ENCODE data around the gene LRRC43. TPM values are rescaled to one million over a fixed set of nuclear protein-coding genes. Genes with fewer than 3 reads are reported as not detected.

LRRC43 gene
- total RNA-seq, 5 donors from 2014 or later (not counting 1 experiment from before 2014, with no cell fraction given), result 0.44 to 0.66 TPM; not detected in 3

DNA sequence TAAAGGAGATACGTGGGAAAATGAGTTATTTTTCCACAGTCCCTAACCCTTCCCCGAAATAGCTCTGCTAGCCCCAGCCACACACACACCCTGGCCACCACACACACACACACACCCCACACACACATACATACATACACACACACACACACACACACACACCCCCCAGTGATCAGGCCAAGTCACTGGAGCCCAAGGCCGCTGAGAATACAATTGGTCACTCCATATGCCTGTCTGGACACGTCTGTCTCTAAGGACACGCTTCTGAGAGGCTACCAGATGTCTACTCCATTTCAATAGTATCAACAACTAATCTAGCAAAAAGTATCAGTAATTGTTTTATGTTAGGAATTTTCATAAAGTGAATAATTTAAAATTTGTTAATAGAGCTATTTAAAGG is 55.9 kb downstream of the LRRC43 start:
- Histone ChIP-seq H3K36me3 (ENCODE audit: control insufficient read depth in 2 of 2, extremely low read depth in 1 of 2, insufficient read depth in 1 of 2, low read length in 1 of 2) (peaks cover 7 to 63% of the 10 kb centered on the region in 2 donors), H3K4me1 (ENCODE audit: control insufficient read depth in 1 of 2, extremely low read depth in 1 of 2, insufficient read depth in 2 of 2, low read length in 2 of 2) (peaks cover 5 to 12% of the 10 kb centered on the region in 2 experiments), H3K9me3 (no peaks in the 10 kb centered on the region), H3K27me3 (replicated peaks in 1 of 2; ENCODE audit: control insufficient read depth in 2 of 2, extremely low read depth in 1 of 2, insufficient read depth in 2 of 2, low read length in 1 of 2) (no peaks in the 10 kb centered on the region), H3K4me3 (ENCODE audit: control insufficient read depth in 1 of 2, extremely low read depth in 1 of 2, low read length in 1 of 2) (no peak overlapping the region), H3K27ac (ENCODE audit: low read length) (no peak overlapping the region)
- ChIA-PET POLR2A (interaction anchor here in 1 of 2 donors (0.7 kb wide), 1 partner anchor 15 kb away, joined by 5 read pairs; no protein-coding TSS in a partner anchor), CTCF (interaction anchor here in 1 of 2 donors (0.7 to 1.1 kb wide), 2 partner anchors 28 to 892 kb away, joined by 3 read pairs; no protein-coding TSS in a partner anchor)
- H3K27ac Mint-ChIP-seq, result no peak overlapping the region
- H3K4me1 Mint-ChIP-seq, result peaks cover 9 to 21% (median 19%) of the 10 kb centered on the region in 3 donors
- peaks cover 49% of the 10 kb centered on the region for H3K36me3 Mint-ChIP-seq
- no peaks in the 10 kb centered on the region for H3K9me3 Mint-ChIP-seq
- H3K4me3 Mint-ChIP-seq, result no peak overlapping the region
- H3K27me3 Mint-ChIP-seq, result no peaks in the 10 kb centered on the region
- no peak for DNase-seq
- 100% methylated on average over 1 of the region's 5 CpGs for WGBS (ENCODE audit: insufficient coverage)
- ATAC-seq (replicated peaks in 1 of 4), result no peak

DNA sequence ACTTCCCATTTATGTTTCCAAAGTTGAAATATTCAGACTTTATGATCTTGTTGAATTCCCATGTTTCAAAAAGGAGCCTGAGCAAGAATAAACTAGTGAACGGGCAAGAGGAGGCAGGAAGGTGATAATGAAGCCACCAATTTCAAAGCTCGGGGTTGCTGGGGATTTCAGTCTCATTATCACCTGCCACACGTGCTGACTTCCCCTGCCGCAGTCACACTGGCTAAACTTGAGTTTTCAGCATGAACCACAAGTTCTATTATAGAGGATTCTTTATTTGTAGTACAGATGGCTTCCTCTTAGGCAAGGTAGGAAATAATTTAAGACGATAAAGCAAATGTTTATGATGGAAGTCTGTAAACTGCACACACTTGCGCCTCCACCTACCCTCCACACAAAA is 61.0 kb downstream of the LRRC43 start:
- peak overlapping the region in 1 of 2 donors; percentile 49 for H3K4me3 ChIP-seq (ENCODE audit: control insufficient read depth in 1 of 2, extremely low read depth in 1 of 2, low read length in 1 of 2)

DNA sequence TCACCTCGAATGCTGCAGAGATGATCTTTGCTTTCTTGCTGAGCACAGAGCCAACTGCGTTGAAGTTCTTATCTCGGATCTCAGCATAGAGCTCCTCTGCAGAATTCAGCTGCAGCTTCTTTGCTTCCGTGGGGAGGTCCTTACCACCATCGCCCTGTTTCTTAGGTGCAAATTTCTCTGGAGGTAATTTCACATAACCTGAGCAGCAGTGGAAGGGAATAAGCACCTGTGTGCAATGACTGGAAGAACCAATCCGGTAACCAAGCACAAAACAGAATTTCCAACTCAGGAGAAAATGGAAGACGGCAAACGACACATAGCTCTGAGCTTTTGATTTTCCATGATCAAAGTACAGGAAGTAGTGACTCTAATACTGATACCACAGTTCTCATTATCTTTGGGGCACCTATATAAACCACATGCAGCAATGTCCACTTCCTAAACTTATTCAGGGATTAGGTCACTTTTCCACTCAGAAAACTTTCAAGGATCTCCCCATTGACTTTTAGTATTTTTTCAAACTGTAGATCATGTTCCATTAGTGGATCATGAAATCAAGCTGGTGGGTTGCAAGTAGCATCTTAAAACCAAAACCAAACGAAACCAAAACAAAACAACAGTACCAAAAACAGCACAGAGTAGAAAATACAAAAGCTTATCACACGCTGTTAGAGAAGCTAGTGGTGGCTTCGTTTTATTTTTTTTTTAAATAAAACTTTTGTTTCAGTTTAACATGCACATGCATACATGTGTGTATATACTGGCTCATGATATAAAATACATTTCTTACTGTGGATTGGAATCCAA is 61.8 kb downstream of the LRRC43 start:
- Mint-ChIP-seq H3K27ac (peak overlapping the region; percentile 91 to 93), H3K4me1 (peaks cover 17 to 41% (median 34%) of the 10 kb centered on the region in 3 donors)
- POLR2A ChIA-PET, result interaction anchor here (0.5 to 1.7 kb wide), 11 partner anchors 11 to 1357 kb away, joined by 3 to 18 read pairs (median 3); partner anchors contain the start of gene DIABLO (in 1 of the 2)

More for the DNA sequence above, 61.0 kb downstream of the LRRC43 start:
- H3K27ac ChIP-seq (ENCODE audit: low read length), result peak overlapping the region; percentile 72
- WGBS (ENCODE audit: insufficient coverage), result 18% methylated on average over 1 of the region's 6 CpGs
- H3K9me3 Mint-ChIP-seq, result no peaks in the 10 kb centered on the region
- peak overlapping the region; percentile 76 to 85 (median 82) for H3K4me3 Mint-ChIP-seq
- ATAC-seq (replicated peaks in 1 of 4) (peak; percentile 21 to 46 (median 40)), DNase-seq (peak in 12 of 35 experiments; percentile 4 to 60 (median 18))
- ChIA-PET CTCF (interaction anchor here (0.7 to 2.1 kb wide), 5 partner anchors 8 to 1951 kb away, joined by 3 to 30 read pairs (median 4); partner anchors contain the start of genes RNU4-1 (in 1 of the 2) and VPS33A (in 1 of the 2)), POLR2A (interaction anchor here in 1 of 2 donors (1.7 kb wide), 2 partner anchors 18 to 23 kb away, joined by 13 to 18 read pairs; partner anchors contain the start of gene DIABLO)
- peaks cover 7 to 33% of the 10 kb centered on the region in 2 donors for H3K36me3 ChIP-seq (ENCODE audit: control insufficient read depth in 2 of 2, extremely low read depth in 1 of 2, insufficient read depth in 1 of 2, low read length in 1 of 2)
- no peaks in the 10 kb centered on the region for H3K27me3 Mint-ChIP-seq
- peak overlapping the region; percentile 91 to 93 for H3K27ac Mint-ChIP-seq
- H3K9me3 ChIP-seq, result no peaks in the 10 kb centered on the region
- H3K36me3 Mint-ChIP-seq, result peaks cover 38% of the 10 kb centered on the region
- H3K4me1 ChIP-seq (ENCODE audit: control insufficient read depth in 1 of 2, extremely low read depth in 1 of 2, insufficient read depth in 2 of 2, low read length in 2 of 2), result peaks cover 5 to 26% of the 10 kb centered on the region in 2 experiments
- H3K27me3 ChIP-seq (replicated peaks in 1 of 2; ENCODE audit: control insufficient read depth in 2 of 2, extremely low read depth in 1 of 2, insufficient read depth in 2 of 2, low read length in 1 of 2), result no peaks in the 10 kb centered on the region
- peaks cover 17 to 41% (median 34%) of the 10 kb centered on the region in 3 donors for H3K4me1 Mint-ChIP-seq

DNA sequence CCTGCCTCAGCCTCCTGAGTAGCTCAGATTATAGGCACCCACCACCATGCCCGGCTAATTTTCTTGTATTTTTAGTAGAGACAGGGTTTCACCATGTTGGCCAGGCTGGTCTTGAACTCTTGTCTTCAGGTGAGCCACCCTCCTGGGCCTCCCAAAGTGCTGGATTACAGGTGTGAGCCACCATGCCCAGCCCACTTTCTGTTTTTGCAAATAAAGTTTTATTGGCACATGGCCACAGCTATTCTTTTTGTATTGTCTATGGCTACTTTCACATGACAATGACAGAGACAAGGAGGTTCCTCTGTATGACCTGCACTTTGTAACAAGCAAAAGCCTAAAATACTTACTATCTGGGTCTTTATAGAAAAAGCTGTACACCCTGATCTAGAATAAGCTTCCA is 62.6 kb downstream of the LRRC43 start:
- ATAC-seq (replicated peaks in 1 of 4) (no peak), DNase-seq (no peak)
- Mint-ChIP-seq H3K9me3 (no peaks in the 10 kb centered on the region), H3K27ac (peak overlapping the region; percentile 91 to 93), H3K36me3 (peaks cover 38% of the 10 kb centered on the region), H3K4me3 (peak overlapping the region; percentile 76 to 85 (median 82)), H3K27me3 (no peaks in the 10 kb centered on the region), H3K4me1 (peaks cover 17 to 38% (median 29%) of the 10 kb centered on the region in 3 donors)
- no CpG with 5 or more reads among the region's 1 CpG for WGBS (ENCODE audit: insufficient coverage)
- POLR2A ChIA-PET, result interaction anchor here (0.6 to 1.7 kb wide), 6 partner anchors 20 to 1357 kb away, joined by 3 to 18 read pairs (median 4); partner anchors contain the start of gene DIABLO (in 1 of the 2)
- Histone ChIP-seq H3K27ac (ENCODE audit: low read length) (peak overlapping the region; percentile 72), H3K36me3 (ENCODE audit: control insufficient read depth in 2 of 2, extremely low read depth in 1 of 2, insufficient read depth in 1 of 2, low read length in 1 of 2) (peaks cover 3 to 39% of the 10 kb centered on the region in 2 donors), H3K4me1 (ENCODE audit: control insufficient read depth in 1 of 2, extremely low read depth in 1 of 2, insufficient read depth in 2 of 2, low read length in 2 of 2) (peaks cover 5 to 26% of the 10 kb centered on the region in 2 experiments), H3K4me3 (ENCODE audit: control insufficient read depth in 1 of 2, extremely low read depth in 1 of 2, low read length in 1 of 2) (no peak overlapping the region), H3K9me3 (no peaks in the 10 kb centered on the region), H3K27me3 (replicated peaks in 1 of 2; ENCODE audit: control insufficient read depth in 2 of 2, extremely low read depth in 1 of 2, insufficient read depth in 2 of 2, low read length in 1 of 2) (no peaks in the 10 kb centered on the region)
- CTCF ChIA-PET, result interaction anchor here (0.8 to 2.1 kb wide), 6 partner anchors 15 to 34 kb away, joined by 3 to 30 read pairs (median 4); partner anchors contain the start of genes DIABLO (in 1 of the 2) and VPS33A (in 1 of the 2)

More for the DNA sequence above, 61.8 kb downstream of the LRRC43 start:
- CTCF ChIA-PET, result interaction anchor here (0.5 to 2.1 kb wide), 15 partner anchors 9 to 1952 kb away, joined by 3 to 30 read pairs (median 3); partner anchors contain the start of genes DIABLO (in 1 of the 2), RNU4-1 (in 1 of the 2) and VPS33A (in 1 of the 2)
- no peaks in the 10 kb centered on the region for H3K27me3 Mint-ChIP-seq
- no peaks in the 10 kb centered on the region for H3K9me3 ChIP-seq
- peaks cover 40% of the 10 kb centered on the region for H3K36me3 Mint-ChIP-seq
- peaks cover 5 to 26% of the 10 kb centered on the region in 2 experiments for H3K4me1 ChIP-seq (ENCODE audit: control insufficient read depth in 1 of 2, extremely low read depth in 1 of 2, insufficient read depth in 2 of 2, low read length in 2 of 2)
- H3K36me3 ChIP-seq (ENCODE audit: control insufficient read depth in 2 of 2, extremely low read depth in 1 of 2, insufficient read depth in 1 of 2, low read length in 1 of 2), result peaks cover 7 to 37% of the 10 kb centered on the region in 2 donors
- no peaks in the 10 kb centered on the region for H3K27me3 ChIP-seq (replicated peaks in 1 of 2; ENCODE audit: control insufficient read depth in 2 of 2, extremely low read depth in 1 of 2, insufficient read depth in 2 of 2, low read length in 1 of 2)
- no peaks in the 10 kb centered on the region for H3K9me3 Mint-ChIP-seq
- peak overlapping the region in 1 of 2 donors; percentile 49 for H3K4me3 ChIP-seq (ENCODE audit: control insufficient read depth in 1 of 2, extremely low read depth in 1 of 2, low read length in 1 of 2)
- H3K4me3 Mint-ChIP-seq, result peak overlapping the region; percentile 76 to 85 (median 82)
- peak in 16 of 35 experiments; percentile 1 to 60 (median 14) for DNase-seq
- H3K27ac ChIP-seq (ENCODE audit: low read length), result peak overlapping the region; percentile 72
- peak; percentile 79 to 84 (median 83) for ATAC-seq (replicated peaks in 1 of 4)
- 37% methylated on average over 4 of the region's 11 CpGs for WGBS (ENCODE audit: insufficient coverage)

DNA sequence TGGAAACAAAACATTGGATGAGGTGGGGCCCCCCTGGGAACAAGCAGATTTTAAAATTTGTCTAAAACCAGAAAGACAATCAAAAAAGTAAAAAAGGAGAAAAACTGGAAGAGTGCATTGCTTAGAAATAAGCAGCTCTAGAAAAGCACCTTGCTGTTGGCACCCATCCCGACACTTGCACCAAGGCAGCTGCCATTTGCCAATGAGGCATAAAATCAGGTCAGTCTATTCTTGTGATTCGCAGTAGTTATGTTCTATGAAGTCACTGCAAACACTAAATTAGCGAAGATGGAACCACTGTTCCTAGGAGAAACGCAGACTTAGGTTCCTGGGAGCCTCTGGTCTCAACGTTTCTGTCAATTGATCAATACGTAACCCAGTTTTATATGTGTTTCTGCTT is 67.1 kb downstream of the LRRC43 start:
- 97% methylated on average over 6 of the region's 6 CpGs for WGBS (ENCODE audit: insufficient coverage)
- Histone ChIP-seq H3K27me3 (replicated peaks in 1 of 2; ENCODE audit: control insufficient read depth in 2 of 2, extremely low read depth in 1 of 2, insufficient read depth in 2 of 2, low read length in 1 of 2) (no peaks in the 10 kb centered on the region), H3K4me1 (ENCODE audit: control insufficient read depth in 1 of 2, extremely low read depth in 1 of 2, insufficient read depth in 2 of 2, low read length in 2 of 2) (peaks cover 0 to 9% of the 10 kb centered on the region in 2 experiments), H3K4me3 (ENCODE audit: control insufficient read depth in 1 of 2, extremely low read depth in 1 of 2, low read length in 1 of 2) (no peak overlapping the region), H3K36me3 (ENCODE audit: control insufficient read depth in 2 of 2, extremely low read depth in 1 of 2, insufficient read depth in 1 of 2, low read length in 1 of 2) (peaks cover 9 to 44% of the 10 kb centered on the region in 2 donors), H3K27ac (ENCODE audit: low read length) (no peak overlapping the region), H3K9me3 (no peaks in the 10 kb centered on the region)
- Mint-ChIP-seq H3K27me3 (no peaks in the 10 kb centered on the region), H3K36me3 (peaks cover 33% of the 10 kb centered on the region), H3K4me3 (no peak overlapping the region), H3K9me3 (no peaks in the 10 kb centered on the region), H3K27ac (peak overlapping the region in 1 of 2 donors; percentile 63), H3K4me1 (peaks cover 6 to 16% (median 6%) of the 10 kb centered on the region in 3 donors)
- ATAC-seq (replicated peaks in 1 of 4) (no peak), DNase-seq (no peak)
- POLR2A ChIA-PET, result no interaction called here
- CTCF ChIA-PET, result no interaction called here

DNA sequence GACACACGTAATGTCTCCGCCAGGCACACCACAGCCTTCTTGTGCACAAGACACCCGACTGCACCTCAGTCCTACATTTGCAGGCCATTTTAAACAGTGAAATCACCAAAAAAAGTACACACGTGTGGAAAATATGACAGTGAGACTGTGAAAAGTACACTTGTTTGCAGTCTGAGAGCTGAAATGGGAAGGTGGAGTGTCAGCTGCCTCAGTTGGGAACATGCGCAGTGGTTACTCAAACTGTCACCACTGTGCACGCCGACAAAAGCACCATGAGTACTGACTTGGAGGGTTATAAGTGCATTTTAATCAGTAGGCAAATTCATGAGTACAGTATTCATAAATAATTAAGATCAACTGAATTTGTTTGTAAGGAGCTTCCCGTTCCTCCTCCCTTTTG is 67.6 kb downstream of the LRRC43 start:
- WGBS (ENCODE audit: insufficient coverage), result 97% methylated on average over 4 of the region's 8 CpGs
- H3K36me3 ChIP-seq (ENCODE audit: control insufficient read depth in 2 of 2, extremely low read depth in 1 of 2, insufficient read depth in 1 of 2, low read length in 1 of 2), result peaks cover 9 to 47% of the 10 kb centered on the region in 2 donors
- H3K27ac ChIP-seq (ENCODE audit: low read length), result no peak overlapping the region
- H3K27me3 ChIP-seq (replicated peaks in 1 of 2; ENCODE audit: control insufficient read depth in 2 of 2, extremely low read depth in 1 of 2, insufficient read depth in 2 of 2, low read length in 1 of 2), result no peaks in the 10 kb centered on the region
- POLR2A ChIA-PET, result no interaction called here
- H3K36me3 Mint-ChIP-seq, result peaks cover 34% of the 10 kb centered on the region
- H3K27me3 Mint-ChIP-seq, result no peaks in the 10 kb centered on the region
- H3K4me1 ChIP-seq (ENCODE audit: control insufficient read depth in 1 of 2, extremely low read depth in 1 of 2, insufficient read depth in 2 of 2, low read length in 2 of 2), result peaks cover 0 to 6% of the 10 kb centered on the region in 2 experiments
- ATAC-seq (replicated peaks in 1 of 4) (no peak), DNase-seq (no peak)
- H3K4me1 Mint-ChIP-seq, result peaks cover 6 to 12% (median 6%) of the 10 kb centered on the region in 3 donors
- no peaks in the 10 kb centered on the region for H3K9me3 ChIP-seq
- no peak overlapping the region for H3K4me3 Mint-ChIP-seq
- H3K4me3 ChIP-seq (ENCODE audit: control insufficient read depth in 1 of 2, extremely low read depth in 1 of 2, low read length in 1 of 2), result no peak overlapping the region
- CTCF ChIA-PET, result no interaction called here
- no peaks in the 10 kb centered on the region for H3K9me3 Mint-ChIP-seq
- H3K27ac Mint-ChIP-seq, result no peak overlapping the region
